OCI-LY3 (cell line): ENCODE results near the gene RAP1GAP.

Experiments
- EZH2phosphoT487 ChIP-seq: fragments of 200-600 bp; shearing (Covaris generic); IDR thresholded peaks from 2 replicates; pipeline ENCODE4 v1.6.1; 2018; ENCODE audit warnings: antibody characterized with exemption, mixed run types, low read depth
- TF ChIP-seq, protein P1 (sequence below): fragments of 200-600, 300-600 bp; sonication (generic); IDR thresholded peaks from 2 replicates; pipeline ENCODE4 v1.5.1; 2014; ENCODE audit warnings: antibody characterized with exemption, low read length, low read depth

DNA sequence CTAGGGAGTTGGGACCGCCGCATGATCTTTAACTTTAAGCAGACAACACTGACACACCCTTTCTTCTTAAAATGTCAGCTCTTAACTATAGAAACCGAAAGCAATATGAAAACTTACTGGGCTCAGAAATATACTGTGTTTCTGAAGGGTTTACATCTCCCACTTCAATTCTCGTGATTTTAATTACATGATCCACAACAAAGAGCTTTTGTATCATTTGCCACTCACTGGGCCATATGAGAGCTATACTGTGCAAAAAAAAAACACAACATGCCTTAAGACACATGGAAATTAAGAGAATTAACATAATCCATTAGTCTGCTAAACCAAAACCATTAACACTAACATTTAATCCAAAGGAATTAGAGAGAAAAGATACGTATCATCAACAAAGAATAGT is 35.0 kb upstream of the RAP1GAP start:
- TF ChIP-seq, protein P1, sequence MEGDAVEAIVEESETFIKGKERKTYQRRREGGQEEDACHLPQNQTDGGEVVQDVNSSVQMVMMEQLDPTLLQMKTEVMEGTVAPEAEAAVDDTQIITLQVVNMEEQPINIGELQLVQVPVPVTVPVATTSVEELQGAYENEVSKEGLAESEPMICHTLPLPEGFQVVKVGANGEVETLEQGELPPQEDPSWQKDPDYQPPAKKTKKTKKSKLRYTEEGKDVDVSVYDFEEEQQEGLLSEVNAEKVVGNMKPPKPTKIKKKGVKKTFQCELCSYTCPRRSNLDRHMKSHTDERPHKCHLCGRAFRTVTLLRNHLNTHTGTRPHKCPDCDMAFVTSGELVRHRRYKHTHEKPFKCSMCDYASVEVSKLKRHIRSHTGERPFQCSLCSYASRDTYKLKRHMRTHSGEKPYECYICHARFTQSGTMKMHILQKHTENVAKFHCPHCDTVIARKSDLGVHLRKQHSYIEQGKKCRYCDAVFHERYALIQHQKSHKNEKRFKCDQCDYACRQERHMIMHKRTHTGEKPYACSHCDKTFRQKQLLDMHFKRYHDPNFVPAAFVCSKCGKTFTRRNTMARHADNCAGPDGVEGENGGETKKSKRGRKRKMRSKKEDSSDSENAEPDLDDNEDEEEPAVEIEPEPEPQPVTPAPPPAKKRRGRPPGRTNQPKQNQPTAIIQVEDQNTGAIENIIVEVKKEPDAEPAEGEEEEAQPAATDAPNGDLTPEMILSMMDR: no peak
- TF ChIP-seq EZH2phosphoT487: no peak
